HCT116 (cell line): ENCODE measurements around the gene ATXN7L1. TPM values are rescaled to one million over a fixed set of nuclear protein-coding genes. Genes with fewer than 3 reads are reported as not detected.
A peak's percentile ranks its signal among the peaks of the same experiment; 100 is the strongest.
"Not testable (repeated sequence)": the region's sequence is repeated elsewhere in the genome, so short reads cannot be mapped to it uniquely, and the experiment has no call there.

Experiments used
- ATAC-seq: fragments of 200-7000 bp; cut with Tn5 transposase; 2 replicates; pipeline ENCODE4 v1.9.1; 2020; ENCODE audit warnings: mild to moderate bottlenecking, moderate library complexity
- BruUV-seq: library from RNA; stranded (reverse); fragments of 400-500 nt; replicated peaks from 2 replicates; lab custom pipeline; 2021; lab: Mats Ljungman, UMichigan
- CTCF ChIA-PET: fragments of 300-600 bp; sonication (Branson Sonifier 250); formaldehyde crosslinking; loops from one replicate; lab custom pipeline; 2021; ENCODE audit warnings: antibody characterized with exemption; lab: Charles Lee
- POLR2A ChIA-PET: fragments of 300-600, 350-600 bp; sonication (Branson Sonifier 250); formaldehyde crosslinking; loops from one replicate; lab custom pipeline; 2021; ENCODE audit warnings: antibody characterized with exemption; lab: Charles Lee
- RAD21 ChIA-PET, 2 experiments: fragments of 300-600 bp; sonication (Branson Sonifier 250); formaldehyde crosslinking; loops; one replicate each; lab custom pipeline; 2023; ENCODE audit warnings: low total read pairs in 2 of 2; ENCODE audit not compliant: uncharacterized antibody in 2 of 2, unreplicated experiment in 2 of 2, low non-redundant PET in 1 of 2; lab: Charles Lee
- DNase-seq: peaks from one replicate; pipeline ENCODE4 v3.0.0-alpha.2; 2010; ENCODE audit warnings: low read depth, low spot score
- H2AFZ ChIP-seq: fragments of 200-600 bp; shearing (Covaris generic), sonication (generic); 2 replicates; pipeline ENCODE4 v1.6.1; 2017; ENCODE audit warnings: low read depth, mixed run types, mixed read lengths, antibody characterized with exemption, low read length; ENCODE audit not compliant: poor library complexity, severe bottlenecking
- H3K27ac ChIP-seq: 2 replicates; pipeline ENCODE4 v1.5.1; 2012; ENCODE audit warnings: low read depth, low read length
- H3K27me3 ChIP-seq: fragments of 200-600 bp; sonication (generic); 2 replicates; pipeline ENCODE4 v1.6.1; 2016; ENCODE audit warnings: mixed run types, low read length, mixed read lengths; ENCODE audit not compliant: insufficient read depth
- H3K36me3 ChIP-seq, 2 experiments: fragments of 200-500 bp in 1 of 2; fragments of 200-600 bp in 1 of 2; sonication (Bioruptor generic) in 1 of 2; sonication (generic) in 1 of 2; 2 replicates each; pipeline versions ENCODE4 v1.5.1 to v1.6.1; 2014 to 2016; ENCODE audit warnings: low read length in 2 of 2, inconsistent platforms in 1 of 2, mixed read lengths in 1 of 2, mixed run types in 1 of 2; ENCODE audit not compliant: insufficient read depth in 2 of 2, control insufficient read depth in 1 of 2
- H3K4me1 ChIP-seq, 2 experiments: fragments of 200-600 bp in 1 of 2; sonication (generic) in 1 of 2; 2 replicates each; pipeline versions ENCODE4 v1.5.1 to v1.6.1; 2012 to 2017; ENCODE audit warnings: low read length in 2 of 2, inconsistent platforms in 1 of 2, mild to moderate bottlenecking in 1 of 2, mixed read lengths in 1 of 2, mixed run types in 1 of 2, moderate library complexity in 1 of 2; ENCODE audit not compliant: insufficient read depth in 2 of 2, control insufficient read depth in 1 of 2
- H3K4me2 ChIP-seq: fragments of 200-600 bp; sonication (generic); 2 replicates; pipeline ENCODE4 v1.6.1; 2017; ENCODE audit warnings: mixed run types, low read length, mixed read lengths
- H3K4me3 ChIP-seq, 2 experiments: fragments of 200-600 bp in 1 of 2; sonication (generic) in 1 of 2; replicated peaks in 1 of 2; 2 replicates each; pipeline ENCODE4 v1.5.1; 2011 to 2016; ENCODE audit warnings: low read length in 2 of 2, control low read depth in 1 of 2, low read depth in 1 of 2, mild to moderate bottlenecking in 1 of 2, mixed read lengths in 1 of 2, mixed run types in 1 of 2
- H3K79me2 ChIP-seq: fragments of 200-600 bp; sonication (generic); 2 replicates; pipeline ENCODE4 v1.6.1; 2017; ENCODE audit warnings: mild to moderate bottlenecking, mixed run types, low read length, moderate library complexity, mixed read lengths; ENCODE audit not compliant: insufficient read depth
- H3K9ac ChIP-seq: fragments of 200-600 bp; sonication (generic); 2 replicates; pipeline ENCODE4 v1.6.1; 2016; ENCODE audit warnings: low read length, mixed read lengths
- H3K9me2 ChIP-seq: fragments of 200-600 bp; sonication (generic), shearing (Covaris generic); 2 replicates; pipeline ENCODE4 v1.6.1; 2017; ENCODE audit warnings: mixed run types, mild to moderate bottlenecking, moderate library complexity; ENCODE audit not compliant: insufficient read depth
- H3K9me3 ChIP-seq, 2 experiments: fragments of 200-500 bp in 1 of 2; fragments of 200-600 bp in 1 of 2; sonication (Bioruptor generic) in 1 of 2; sonication (generic) in 1 of 2; 2 replicates each; pipeline ENCODE4 v1.6.1; 2014 to 2017; ENCODE audit warnings: low read length in 2 of 2, mixed read lengths in 2 of 2, inconsistent platforms in 1 of 2, low read depth in 1 of 2, mild to moderate bottlenecking in 1 of 2, mixed run types in 1 of 2, moderate library complexity in 1 of 2; ENCODE audit not compliant: control insufficient read depth in 1 of 2, insufficient read depth in 1 of 2
- H4K20me1 ChIP-seq: fragments of 200-600 bp; sonication (generic), shearing (Covaris generic); 2 replicates; pipeline ENCODE4 v1.6.1; 2017; ENCODE audit warnings: mixed run types, mild to moderate bottlenecking, moderate library complexity; ENCODE audit not compliant: insufficient read depth
- CTCF ChIP-seq, 3 experiments: fragments of 200-600 bp in 1 of 3; sonication (generic) in 1 of 3; IDR thresholded peaks in 2 of 3; conservative IDR thresholded peaks in 1 of 3; 2 replicates each; pipeline ENCODE4 v1.5.1; 2012 to 2017; ENCODE audit warnings: low read depth in 2 of 3, low read length in 2 of 3, antibody characterized with exemption in 1 of 3, borderline replicate concordance in 1 of 3, control low read depth in 1 of 3, mild to moderate bottlenecking in 1 of 3, mixed read lengths in 1 of 3, mixed run types in 1 of 3, moderate library complexity in 1 of 3; ENCODE audit not compliant: insufficient read depth in 1 of 3
- EZH2phosphoT487 ChIP-seq: fragments of 200-600 bp; IDR thresholded peaks from 2 replicates; pipeline ENCODE4 v1.6.1; 2018; ENCODE audit warnings: antibody characterized with exemption, borderline replicate concordance
- POLR2AphosphoS5 ChIP-seq: IDR thresholded peaks from 2 replicates; pipeline ENCODE4 v1.6.1; 2011; ENCODE audit warnings: mild to moderate bottlenecking, low read depth, low read length, moderate library complexity
- ZNF274 ChIP-seq: fragments of 200-500 bp; sonication (Bioruptor generic); IDR thresholded peaks from 2 replicates; pipeline ENCODE4 v1.6.1; 2014; ENCODE audit warnings: mild to moderate bottlenecking, low read depth, low read length, inconsistent platforms
- intact Hi-C: fragments of 100-400 bp; cut with micrococcal nuclease; formaldehyde crosslinking; loops from 2 replicates; pipeline ENCODE4 v1.10.0; 2022
- total RNA-seq: library from RNA; stranded (reverse); gene quantifications from one replicate; pipeline ENCODE4 v1.2.1, GENCODE V29; 2021; ENCODE audit not compliant: unreplicated experiment

Gene ATXN7L1
- total RNA-seq, 1 experiment from 2014 or later: 11.5 TPM

GRCh38 chr7:105790996-105791395, 85.4 kb downstream of the ATXN7L1 start (continued):
- peak; percentile 35; the same call in 1 of the 2 replicates for TF ChIP-seq POLR2AphosphoS5

- H2AFZ ChIP-seq, H4K20me1 ChIP-seq, BruUV-seq, H3K36me3 ChIP-seq, CTCF ChIA-PET, H3K9me3 ChIP-seq, RAD21 ChIA-PET, H3K9me2 ChIP-seq, DNase-seq, H3K4me3 ChIP-seq, POLR2A ChIA-PET, intact Hi-C loops, H3K79me2 ChIP-seq, H3K27me3 ChIP-seq, H3K27ac ChIP-seq: not testable (repeated sequence)
- peak; percentile 15 for ATAC-seq
- H3K4me2 ChIP-seq: peak overlapping the region; percentile 64
- peaks cover 17 to 76% of the 10 kb centered on the region in 2 experiments for H3K4me1 ChIP-seq
- H3K9ac ChIP-seq: peak overlapping the region; percentile 34; the same call in 1 of the 2 replicates
These were observed 85.9 kb downstream of the ATXN7L1 start for GRCh38 chr7:105790452-105790851.

- ChIA-PET RAD21 (no interaction called here), POLR2A (no interaction called here), CTCF (no interaction called here)
- no peak for ATAC-seq
- TF ChIP-seq ZNF274 (no peak), EZH2phosphoT487 (no peak), CTCF (IDR thresholded peaks at IDR 0.05 in 2 of 3, conservative IDR thresholded peaks at IDR 0.05 in 1 of 3; ENCODE audit: borderline replicate concordance in 1 of 3, insufficient read depth in 1 of 3, low read depth in 2 of 3, low read length in 2 of 3) (no peak)
- Histone ChIP-seq H3K9ac (no peak overlapping the region), H4K20me1 (no peaks in the 10 kb centered on the region), H3K9me2 (no peaks in the 10 kb centered on the region), H3K27me3 (no peaks in the 10 kb centered on the region), H3K79me2 (no peaks in the 10 kb centered on the region), H3K4me3 (no peak overlapping the region), H3K9me3 (no peaks in the 10 kb centered on the region), H3K36me3 (no peaks in the 10 kb centered on the region), H3K4me2 (no peak overlapping the region), H3K4me1 (peaks cover 12 to 61% of the 10 kb centered on the region in 2 experiments), H2AFZ (no peak overlapping the region), H3K27ac (no peak overlapping the region)
- BruUV-seq: no TSS peak
- intact Hi-C loops: no loop called here
- DNase-seq: no peak
These were observed 87.5 kb downstream of the ATXN7L1 start for GRCh38 chr7:105788816-105789349.
